ENCODE results near the gene KLF17.

DNA sequence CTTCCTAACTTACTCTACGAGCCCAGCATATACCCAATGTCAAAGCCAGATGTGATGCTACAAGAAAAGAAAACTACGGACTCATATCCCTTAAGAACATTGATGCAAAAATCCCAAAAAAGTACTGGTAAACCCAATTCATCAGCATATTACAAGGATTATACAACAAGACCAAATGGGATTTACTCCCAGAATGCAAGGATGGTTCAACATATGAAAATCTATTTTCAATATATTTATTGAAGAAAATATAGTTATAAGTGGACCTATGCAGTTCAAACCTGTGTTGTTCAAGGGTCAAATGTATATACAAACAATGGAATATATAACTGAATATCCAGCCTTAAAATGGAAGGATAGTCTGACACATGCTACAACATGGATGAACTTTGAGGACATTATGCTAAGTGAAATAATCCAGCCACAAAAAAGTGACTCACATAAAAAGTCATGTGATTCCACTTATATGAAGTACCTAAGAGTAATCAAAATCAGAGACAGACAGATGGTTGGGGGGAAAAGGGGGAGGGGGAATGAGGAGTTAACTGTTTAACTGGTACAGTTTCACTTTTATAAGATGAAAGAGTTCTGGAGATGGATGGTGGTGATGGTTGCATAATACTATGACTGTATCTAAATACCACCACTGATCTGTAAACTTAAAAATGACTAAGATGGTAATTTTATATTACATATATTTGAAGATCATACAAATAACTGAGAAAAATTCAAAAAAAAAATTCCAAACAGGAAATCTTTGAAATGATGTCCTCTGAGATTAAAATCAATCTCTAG is 26.5 kb downstream of the KLF17 start:
- TF ChIP-seq EZH2 (IDR thresholded peaks at IDR 0.05) (no peak), EZH2phosphoT487 (IDR thresholded peaks at IDR 0.05) (no peak)
- TF ChIP-seq, protein P1, sequence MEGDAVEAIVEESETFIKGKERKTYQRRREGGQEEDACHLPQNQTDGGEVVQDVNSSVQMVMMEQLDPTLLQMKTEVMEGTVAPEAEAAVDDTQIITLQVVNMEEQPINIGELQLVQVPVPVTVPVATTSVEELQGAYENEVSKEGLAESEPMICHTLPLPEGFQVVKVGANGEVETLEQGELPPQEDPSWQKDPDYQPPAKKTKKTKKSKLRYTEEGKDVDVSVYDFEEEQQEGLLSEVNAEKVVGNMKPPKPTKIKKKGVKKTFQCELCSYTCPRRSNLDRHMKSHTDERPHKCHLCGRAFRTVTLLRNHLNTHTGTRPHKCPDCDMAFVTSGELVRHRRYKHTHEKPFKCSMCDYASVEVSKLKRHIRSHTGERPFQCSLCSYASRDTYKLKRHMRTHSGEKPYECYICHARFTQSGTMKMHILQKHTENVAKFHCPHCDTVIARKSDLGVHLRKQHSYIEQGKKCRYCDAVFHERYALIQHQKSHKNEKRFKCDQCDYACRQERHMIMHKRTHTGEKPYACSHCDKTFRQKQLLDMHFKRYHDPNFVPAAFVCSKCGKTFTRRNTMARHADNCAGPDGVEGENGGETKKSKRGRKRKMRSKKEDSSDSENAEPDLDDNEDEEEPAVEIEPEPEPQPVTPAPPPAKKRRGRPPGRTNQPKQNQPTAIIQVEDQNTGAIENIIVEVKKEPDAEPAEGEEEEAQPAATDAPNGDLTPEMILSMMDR (IDR thresholded peaks at IDR 0.05) = no peak
